ENCODE data around the gene CEP135.

DNA sequence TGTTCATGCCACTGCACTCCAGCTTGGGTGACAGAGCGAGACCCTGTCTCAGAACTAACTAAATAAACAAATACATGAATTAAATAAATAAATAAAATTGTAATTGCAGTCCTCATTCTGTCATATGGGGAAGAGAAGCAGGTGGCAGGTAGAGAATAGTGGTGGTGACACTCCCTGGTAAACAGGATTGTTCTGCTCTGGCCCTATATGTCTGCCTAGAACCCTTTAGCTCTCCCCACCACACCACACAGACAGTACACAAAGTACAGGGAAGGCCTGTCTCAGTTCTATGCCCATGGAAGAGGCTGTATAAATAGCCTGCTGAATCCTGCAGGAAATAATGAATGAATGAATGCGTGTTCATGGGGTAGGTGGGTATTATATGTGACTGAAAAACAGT lies 117.7 kb downstream of the CEP135 start:
- TF ChIP-seq FOXM1 (IDR thresholded peaks at IDR 0.05; ENCODE audit: low read depth) (no peak), FOXJ3 (CRISPR knock-in tag; IDR thresholded peaks at IDR 0.05) (no peak), TAF1 (IDR thresholded peaks at IDR 0.05; ENCODE audit: borderline replicate concordance, low read depth, low read length) (no peak), RFX5 (IDR thresholded peaks at IDR 0.05; ENCODE audit: low read length) (no peak), SMC3 (IDR thresholded peaks at IDR 0.05; ENCODE audit: low read depth, low read length) (no peak), JUND (IDR thresholded peaks at IDR 0.05) (no peak), EZH2phosphoT487 (IDR thresholded peaks at IDR 0.05; ENCODE audit: borderline replicate concordance, low read depth) (no peak), CHD2 (IDR thresholded peaks at IDR 0.05; ENCODE audit: low read length, partially characterized antibody) (no peak), MEF2A (IDR thresholded peaks at IDR 0.05; ENCODE audit: borderline replicate concordance, low read depth) (no peak)
- TF ChIP-seq, protein P1, sequence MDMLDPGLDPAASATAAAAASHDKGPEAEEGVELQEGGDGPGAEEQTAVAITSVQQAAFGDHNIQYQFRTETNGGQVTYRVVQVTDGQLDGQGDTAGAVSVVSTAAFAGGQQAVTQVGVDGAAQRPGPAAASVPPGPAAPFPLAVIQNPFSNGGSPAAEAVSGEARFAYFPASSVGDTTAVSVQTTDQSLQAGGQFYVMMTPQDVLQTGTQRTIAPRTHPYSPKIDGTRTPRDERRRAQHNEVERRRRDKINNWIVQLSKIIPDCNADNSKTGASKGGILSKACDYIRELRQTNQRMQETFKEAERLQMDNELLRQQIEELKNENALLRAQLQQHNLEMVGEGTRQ (IDR thresholded peaks at IDR 0.05; ENCODE audit: borderline replicate concordance, low read depth, low read length): no peak
- TF ChIP-seq, protein P2, sequence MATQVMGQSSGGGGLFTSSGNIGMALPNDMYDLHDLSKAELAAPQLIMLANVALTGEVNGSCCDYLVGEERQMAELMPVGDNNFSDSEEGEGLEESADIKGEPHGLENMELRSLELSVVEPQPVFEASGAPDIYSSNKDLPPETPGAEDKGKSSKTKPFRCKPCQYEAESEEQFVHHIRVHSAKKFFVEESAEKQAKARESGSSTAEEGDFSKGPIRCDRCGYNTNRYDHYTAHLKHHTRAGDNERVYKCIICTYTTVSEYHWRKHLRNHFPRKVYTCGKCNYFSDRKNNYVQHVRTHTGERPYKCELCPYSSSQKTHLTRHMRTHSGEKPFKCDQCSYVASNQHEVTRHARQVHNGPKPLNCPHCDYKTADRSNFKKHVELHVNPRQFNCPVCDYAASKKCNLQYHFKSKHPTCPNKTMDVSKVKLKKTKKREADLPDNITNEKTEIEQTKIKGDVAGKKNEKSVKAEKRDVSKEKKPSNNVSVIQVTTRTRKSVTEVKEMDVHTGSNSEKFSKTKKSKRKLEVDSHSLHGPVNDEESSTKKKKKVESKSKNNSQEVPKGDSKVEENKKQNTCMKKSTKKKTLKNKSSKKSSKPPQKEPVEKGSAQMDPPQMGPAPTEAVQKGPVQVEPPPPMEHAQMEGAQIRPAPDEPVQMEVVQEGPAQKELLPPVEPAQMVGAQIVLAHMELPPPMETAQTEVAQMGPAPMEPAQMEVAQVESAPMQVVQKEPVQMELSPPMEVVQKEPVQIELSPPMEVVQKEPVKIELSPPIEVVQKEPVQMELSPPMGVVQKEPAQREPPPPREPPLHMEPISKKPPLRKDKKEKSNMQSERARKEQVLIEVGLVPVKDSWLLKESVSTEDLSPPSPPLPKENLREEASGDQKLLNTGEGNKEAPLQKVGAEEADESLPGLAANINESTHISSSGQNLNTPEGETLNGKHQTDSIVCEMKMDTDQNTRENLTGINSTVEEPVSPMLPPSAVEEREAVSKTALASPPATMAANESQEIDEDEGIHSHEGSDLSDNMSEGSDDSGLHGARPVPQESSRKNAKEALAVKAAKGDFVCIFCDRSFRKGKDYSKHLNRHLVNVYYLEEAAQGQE (IDR thresholded peaks at IDR 0.05; ENCODE audit: low read depth, low read length): no peak
- TF ChIP-seq, protein P3, sequence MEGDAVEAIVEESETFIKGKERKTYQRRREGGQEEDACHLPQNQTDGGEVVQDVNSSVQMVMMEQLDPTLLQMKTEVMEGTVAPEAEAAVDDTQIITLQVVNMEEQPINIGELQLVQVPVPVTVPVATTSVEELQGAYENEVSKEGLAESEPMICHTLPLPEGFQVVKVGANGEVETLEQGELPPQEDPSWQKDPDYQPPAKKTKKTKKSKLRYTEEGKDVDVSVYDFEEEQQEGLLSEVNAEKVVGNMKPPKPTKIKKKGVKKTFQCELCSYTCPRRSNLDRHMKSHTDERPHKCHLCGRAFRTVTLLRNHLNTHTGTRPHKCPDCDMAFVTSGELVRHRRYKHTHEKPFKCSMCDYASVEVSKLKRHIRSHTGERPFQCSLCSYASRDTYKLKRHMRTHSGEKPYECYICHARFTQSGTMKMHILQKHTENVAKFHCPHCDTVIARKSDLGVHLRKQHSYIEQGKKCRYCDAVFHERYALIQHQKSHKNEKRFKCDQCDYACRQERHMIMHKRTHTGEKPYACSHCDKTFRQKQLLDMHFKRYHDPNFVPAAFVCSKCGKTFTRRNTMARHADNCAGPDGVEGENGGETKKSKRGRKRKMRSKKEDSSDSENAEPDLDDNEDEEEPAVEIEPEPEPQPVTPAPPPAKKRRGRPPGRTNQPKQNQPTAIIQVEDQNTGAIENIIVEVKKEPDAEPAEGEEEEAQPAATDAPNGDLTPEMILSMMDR (IDR thresholded peaks at IDR 0.05): no peak
- TF ChIP-seq, protein P4, sequence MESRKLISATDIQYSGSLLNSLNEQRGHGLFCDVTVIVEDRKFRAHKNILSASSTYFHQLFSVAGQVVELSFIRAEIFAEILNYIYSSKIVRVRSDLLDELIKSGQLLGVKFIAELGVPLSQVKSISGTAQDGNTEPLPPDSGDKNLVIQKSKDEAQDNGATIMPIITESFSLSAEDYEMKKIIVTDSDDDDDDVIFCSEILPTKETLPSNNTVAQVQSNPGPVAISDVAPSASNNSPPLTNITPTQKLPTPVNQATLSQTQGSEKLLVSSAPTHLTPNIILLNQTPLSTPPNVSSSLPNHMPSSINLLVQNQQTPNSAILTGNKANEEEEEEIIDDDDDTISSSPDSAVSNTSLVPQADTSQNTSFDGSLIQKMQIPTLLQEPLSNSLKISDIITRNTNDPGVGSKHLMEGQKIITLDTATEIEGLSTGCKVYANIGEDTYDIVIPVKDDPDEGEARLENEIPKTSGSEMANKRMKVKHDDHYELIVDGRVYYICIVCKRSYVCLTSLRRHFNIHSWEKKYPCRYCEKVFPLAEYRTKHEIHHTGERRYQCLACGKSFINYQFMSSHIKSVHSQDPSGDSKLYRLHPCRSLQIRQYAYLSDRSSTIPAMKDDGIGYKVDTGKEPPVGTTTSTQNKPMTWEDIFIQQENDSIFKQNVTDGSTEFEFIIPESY (IDR thresholded peaks at IDR 0.05; ENCODE audit: borderline replicate concordance, low read depth): no peak

Data from SK-N-SH (cell line).